OCI-LY1 (cell line): Measurements from ENCODE around the gene GFPT2.

Experiments
- CTCF ChIP-seq: fragments of 200-600 bp; sonication (generic), shearing (Covaris generic); IDR thresholded peaks from 2 replicates; pipeline ENCODE4 v1.5.1; 2017; ENCODE audit warnings: mild to moderate bottlenecking, antibody characterized with exemption, low read length, moderate library complexity, mixed read lengths
- EZH2 ChIP-seq: fragments of 200-600 bp; sonication (generic), shearing (Covaris generic); IDR thresholded peaks from 2 replicates; pipeline ENCODE4 v1.8.0; 2017; ENCODE audit warnings: borderline replicate concordance, mixed run types, mild to moderate bottlenecking, antibody characterized with exemption, low read length, moderate library complexity, mixed read lengths

- TF ChIP-seq CTCF (no peak), EZH2 (no peak)
These were observed 38.1 kb upstream of the GFPT2 start for GRCh38 chr5:180391276-180391675.
